ENCODE measurements around the gene LRIG1. TPM values are rescaled to one million over a fixed set of nuclear protein-coding genes. Genes with fewer than 3 reads are reported as not detected.

Gene LRIG1
- total RNA-seq, 2 donors from 2014 or later = 121 to 131 TPM

GRCh38 chr3:66489115-66489514 is 11.7 kb downstream of the LRIG1 start:
- H3K27ac ChIP-seq = peak overlapping the region; percentile 68 to 86
- ATAC-seq (ENCODE audit: insufficient number of reproducible peaks, low FRiP score, low read depth) (no peak), DNase-seq (ENCODE audit: low spot score) (no peak)
- H3K4me3 ChIP-seq = no peak overlapping the region
- H3K4me1 ChIP-seq (ENCODE audit: control insufficient read depth in 1 of 2, low read depth in 2 of 2) = peaks cover 67 to 99% of the 10 kb centered on the region in 2 donors
- no peaks in the 10 kb centered on the region for H3K36me3 ChIP-seq
- no peaks in the 10 kb centered on the region for H3K27me3 ChIP-seq (replicated peaks; ENCODE audit: insufficient read depth)
- TF ChIP-seq CTCF (IDR thresholded peaks at IDR 0.05) = no peak
- no peaks in the 10 kb centered on the region for H3K9me3 ChIP-seq

- H3K27ac ChIP-seq = peak overlapping the region; percentile 68 to 86
- no peaks in the 10 kb centered on the region for H3K27me3 ChIP-seq (replicated peaks; ENCODE audit: insufficient read depth)
- no peak for TF ChIP-seq CTCF (IDR thresholded peaks at IDR 0.05)
- peaks cover 68 to 99% of the 10 kb centered on the region in 2 donors for H3K4me1 ChIP-seq (ENCODE audit: control insufficient read depth in 1 of 2, low read depth in 2 of 2)
- H3K9me3 ChIP-seq = no peaks in the 10 kb centered on the region
- DNase-seq (ENCODE audit: low spot score) (no peak), ATAC-seq (ENCODE audit: insufficient number of reproducible peaks, low FRiP score, low read depth) (no peak)
- H3K4me3 ChIP-seq = no peak overlapping the region
- no peaks in the 10 kb centered on the region for H3K36me3 ChIP-seq
These were observed 12.3 kb downstream of the LRIG1 start for GRCh38 chr3:66488492-66488891.

GRCh38 chr3:66487465-66487864 is 13.4 kb downstream of the LRIG1 start:
- Histone ChIP-seq H3K27me3 (replicated peaks; ENCODE audit: insufficient read depth) (no peaks in the 10 kb centered on the region), H3K9me3 (no peaks in the 10 kb centered on the region), H3K4me1 (ENCODE audit: control insufficient read depth in 1 of 2, low read depth in 2 of 2) (peaks cover 63 to 99% of the 10 kb centered on the region in 2 donors), H3K36me3 (no peaks in the 10 kb centered on the region), H3K27ac (peak overlapping the region; percentile 91 to 92), H3K4me3 (no peak overlapping the region)
- no peak for ATAC-seq (ENCODE audit: insufficient number of reproducible peaks, low FRiP score, low read depth)
- no peak for DNase-seq (ENCODE audit: low spot score)
- no peak for TF ChIP-seq CTCF (IDR thresholded peaks at IDR 0.05)

GRCh38 chr3:66486646-66487045 is 14.2 kb downstream of the LRIG1 start:
- Histone ChIP-seq H3K36me3 (no peaks in the 10 kb centered on the region), H3K27ac (peak overlapping the region; percentile 91 to 92), H3K27me3 (replicated peaks; ENCODE audit: insufficient read depth) (no peaks in the 10 kb centered on the region), H3K4me3 (peak overlapping the region; percentile 34), H3K9me3 (no peaks in the 10 kb centered on the region), H3K4me1 (ENCODE audit: control insufficient read depth in 1 of 2, low read depth in 2 of 2) (peaks cover 64 to 99% of the 10 kb centered on the region in 2 donors)
- DNase-seq (ENCODE audit: low spot score) (no peak), ATAC-seq (ENCODE audit: insufficient number of reproducible peaks, low FRiP score, low read depth) (peak; percentile 41)
- no peak for TF ChIP-seq CTCF (IDR thresholded peaks at IDR 0.05)

- H3K4me1 ChIP-seq (ENCODE audit: control insufficient read depth in 1 of 2, low read depth in 2 of 2) = peaks cover 65 to 99% of the 10 kb centered on the region in 2 donors
- DNase-seq (ENCODE audit: low spot score) (no peak), ATAC-seq (ENCODE audit: insufficient number of reproducible peaks, low FRiP score, low read depth) (no peak)
- peak overlapping the region; percentile 34 for H3K4me3 ChIP-seq
- no peaks in the 10 kb centered on the region for H3K9me3 ChIP-seq
- no peaks in the 10 kb centered on the region for H3K36me3 ChIP-seq
- H3K27me3 ChIP-seq (replicated peaks; ENCODE audit: insufficient read depth) = no peaks in the 10 kb centered on the region
- peak overlapping the region; percentile 91 to 92 for H3K27ac ChIP-seq
- TF ChIP-seq CTCF (IDR thresholded peaks at IDR 0.05) = no peak
These were observed 14.6 kb downstream of the LRIG1 start for GRCh38 chr3:66486202-66486601.

All from thoracic aorta (tissue), 2 donors.